ENCODE results near the gene MRPL55.

Gene MRPL55

GRCh38 chr1:228084797-228085196 is 24.3 kb downstream of the MRPL55 start:
- TF ChIP-seq EZH2 (IDR thresholded peaks at IDR 0.05; ENCODE audit: borderline replicate concordance, low read length) (no peak), CTCF (IDR thresholded peaks at IDR 0.05; ENCODE audit: low read length) (no peak)
- Histone ChIP-seq H3K79me2 (ENCODE audit: insufficient read depth, low read length) (peaks cover 72% of the 10 kb centered on the region), H3K4me3 (ENCODE audit: low read depth, low read length, poor library complexity, severe bottlenecking) (peak overlapping the region; percentile 92), H4K20me1 (ENCODE audit: insufficient read depth, low read length) (no peaks in the 10 kb centered on the region), H3F3A (ENCODE audit: insufficient read depth, low read length) (no peaks in the 10 kb centered on the region), H3K9me3 (ENCODE audit: low read length) (no peaks in the 10 kb centered on the region), H3K36me3 (ENCODE audit: insufficient read depth, low read length) (peaks cover 18% of the 10 kb centered on the region), H3K9me2 (ENCODE audit: low read depth, low read length) (no peaks in the 10 kb centered on the region), H2AFZ (ENCODE audit: low read length) (no peak overlapping the region), H3K4me2 (ENCODE audit: low read length) (peak overlapping the region; percentile 96), H3K9ac (ENCODE audit: low read length) (peak overlapping the region; percentile 89), H3K27me3 (ENCODE audit: insufficient read depth, low read length) (no peaks in the 10 kb centered on the region), H3K4me1 (ENCODE audit: insufficient read depth, low read length, severe bottlenecking) (peaks cover 73% of the 10 kb centered on the region), H3K27ac (ENCODE audit: low read depth, low read length, poor library complexity, severe bottlenecking) (no peak overlapping the region)

GRCh38 chr1:228084325-228084724 is 24.8 kb downstream of the MRPL55 start:
- peak overlapping the region; percentile 89 for H3K9ac ChIP-seq (ENCODE audit: low read length)
- no peaks in the 10 kb centered on the region for H4K20me1 ChIP-seq (ENCODE audit: insufficient read depth, low read length)
- no peaks in the 10 kb centered on the region for H3K9me2 ChIP-seq (ENCODE audit: low read depth, low read length)
- H3K4me2 ChIP-seq (ENCODE audit: low read length) = peak overlapping the region; percentile 96
- no peaks in the 10 kb centered on the region for H3F3A ChIP-seq (ENCODE audit: insufficient read depth, low read length)
- H3K27ac ChIP-seq (ENCODE audit: low read depth, low read length, poor library complexity, severe bottlenecking) = no peak overlapping the region
- H3K9me3 ChIP-seq (ENCODE audit: low read length) = no peaks in the 10 kb centered on the region
- TF ChIP-seq EZH2 (IDR thresholded peaks at IDR 0.05; ENCODE audit: borderline replicate concordance, low read length) = no peak
- TF ChIP-seq CTCF (IDR thresholded peaks at IDR 0.05; ENCODE audit: low read length) = no peak
- H3K4me1 ChIP-seq (ENCODE audit: insufficient read depth, low read length, severe bottlenecking) = peaks cover 69% of the 10 kb centered on the region
- peaks cover 17% of the 10 kb centered on the region for H3K36me3 ChIP-seq (ENCODE audit: insufficient read depth, low read length)
- H3K79me2 ChIP-seq (ENCODE audit: insufficient read depth, low read length) = peaks cover 68% of the 10 kb centered on the region
- H3K4me3 ChIP-seq (ENCODE audit: low read depth, low read length, poor library complexity, severe bottlenecking) = peak overlapping the region; percentile 92
- H3K27me3 ChIP-seq (ENCODE audit: insufficient read depth, low read length) = no peaks in the 10 kb centered on the region
- H2AFZ ChIP-seq (ENCODE audit: low read length) = no peak overlapping the region

DNA sequence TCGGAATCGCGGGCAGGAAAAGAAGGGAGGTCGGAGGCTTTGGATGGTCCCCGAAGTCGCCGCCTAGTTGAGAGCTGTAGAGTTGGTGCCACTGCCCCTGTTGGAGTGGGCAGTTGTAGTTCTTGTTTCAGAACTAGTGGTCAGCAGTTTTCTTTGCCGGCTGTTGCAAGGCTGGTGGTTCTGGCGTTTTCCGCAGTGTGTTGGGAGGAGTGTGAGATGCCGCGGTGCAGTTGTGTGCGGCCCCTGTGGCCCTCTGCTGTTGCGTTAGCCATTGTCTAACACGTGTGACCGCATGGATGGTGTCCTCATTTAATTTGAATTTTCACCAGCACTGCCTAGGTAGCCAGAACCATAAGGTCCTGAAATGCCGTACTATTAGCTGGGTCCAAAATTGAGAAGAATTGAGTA is 25.2 kb downstream of the MRPL55 start:
- Histone ChIP-seq H3K9me3 (ENCODE audit: low read length) (no peaks in the 10 kb centered on the region), H3K79me2 (ENCODE audit: insufficient read depth, low read length) (peaks cover 63% of the 10 kb centered on the region), H2AFZ (ENCODE audit: low read length) (no peak overlapping the region), H3K9ac (ENCODE audit: low read length) (peak overlapping the region; percentile 89), H4K20me1 (ENCODE audit: insufficient read depth, low read length) (no peaks in the 10 kb centered on the region), H3K4me3 (ENCODE audit: low read depth, low read length, poor library complexity, severe bottlenecking) (peak overlapping the region; percentile 92), H3K9me2 (ENCODE audit: low read depth, low read length) (no peaks in the 10 kb centered on the region), H3K4me1 (ENCODE audit: insufficient read depth, low read length, severe bottlenecking) (peaks cover 64% of the 10 kb centered on the region), H3F3A (ENCODE audit: insufficient read depth, low read length) (no peaks in the 10 kb centered on the region), H3K4me2 (ENCODE audit: low read length) (peak overlapping the region; percentile 96), H3K27me3 (ENCODE audit: insufficient read depth, low read length) (no peaks in the 10 kb centered on the region), H3K36me3 (ENCODE audit: insufficient read depth, low read length) (peaks cover 13% of the 10 kb centered on the region), H3K27ac (ENCODE audit: low read depth, low read length, poor library complexity, severe bottlenecking) (no peak overlapping the region)
- TF ChIP-seq EZH2 (IDR thresholded peaks at IDR 0.05; ENCODE audit: borderline replicate concordance, low read length) (no peak), CTCF (IDR thresholded peaks at IDR 0.05; ENCODE audit: low read length) (no peak)

Measured in OCI-LY1 (cell line).